Pancreas (tissue), 10 donors: Measurements from ENCODE around the gene LMBRD1. TPM values are rescaled to one million over a fixed set of nuclear protein-coding genes. Genes with fewer than 3 reads are reported as not detected.
A peak's percentile ranks its signal among the peaks of the same experiment; 100 is the strongest.
"Not testable (repeated sequence)": the region's sequence is repeated elsewhere in the genome, so short reads cannot be mapped to it uniquely, and the experiment has no call there.

Experiments
- ATAC-seq, 4 donors: fragments of 200-7000 bp; cut with Tn5 transposase; one replicate each; pipeline versions ENCODE4 v1.8.0 to v1.9.1; 2020; ENCODE audit warnings: mild to moderate bottlenecking in 4 of 4, moderate library complexity in 4 of 4
- DNase-seq, 6 donors: peaks; one replicate each; pipeline ENCODE4 v3.0.0-alpha.2; 2020
- FAIRE-seq: peaks from 2 replicates; lab custom pipeline; 2012; peaks lifted over from hg19 to GRCh38; lab: Jason Lieb, UNC
- H3K27ac ChIP-seq, 4 donors: fragments of 200-600 bp; sonication (generic); 1 replicate in 3 of 4; 2 replicates in 1 of 4; pipeline versions ENCODE4 v1.5.0 to v1.8.0; 2020
- H3K27me3 ChIP-seq, 4 donors: fragments of 200-600 bp; one replicate each; pipeline ENCODE4 v1.8.0; 2021
- H3K36me3 ChIP-seq, 3 donors: fragments of 200-600 bp; sonication (generic) in 1 of 3; one replicate each; pipeline versions ENCODE4 v1.5.0 to v1.8.0; 2020 to 2021
- H3K4me1 ChIP-seq, 3 donors: fragments of 200-600 bp; one replicate each; pipeline ENCODE4 v1.8.0; 2021
- H3K4me3 ChIP-seq, 4 donors: fragments of 200-600 bp; sonication (generic) in 2 of 4; one replicate each; pipeline versions ENCODE4 v1.5.0 to v1.8.0; 2020 to 2021
- H3K9me3 ChIP-seq, 4 donors: fragments of 200-600 bp; one replicate each; pipeline ENCODE4 v1.8.0; 2021
- WGBS, 2 donors: extraction: QIAGEN DNeasy Blood & Tissue Kit; methylation state at CpG; one replicate each; pipeline ENCODE4 v1.1.7; 2013; 5-methylcytosine and 5-hydroxymethylcytosine counted together
- intact Hi-C, 3 donors: fragments of 100-400 bp; cut with DNase I; formaldehyde crosslinking; loops; one replicate each; pipeline versions ENCODE4 v1.11.1 to v1.14.2; 2022
- polyA plus RNA-seq, 2 donors: library from polyadenylated mRNA; stranded (reverse); fragments of 200-250 nt; gene quantifications; one replicate each; pipeline ENCODE4 v1.2.3, GENCODE V29; 2013
- total RNA-seq, 6 donors: library from RNA; stranded (reverse); fragmentation: NEBNext Ultra II Directional in 4 of 6; extraction: Animal tissue kit (Norgen Biotek cat#: 25700) in 4 of 6; gene quantifications; one replicate each; pipeline versions ENCODE4 v1.2.1 to v1.2.4, GENCODE V29; 2021 to 2023
- TF ChIP-seq, protein P1 (sequence below), 4 donors: fragments of 200-600 bp; sonication (generic) in 3 of 4; IDR thresholded peaks; one replicate each; pipeline versions ENCODE4 v1.5.0 to v1.8.0; 2021; ENCODE audit warnings: antibody characterized with exemption in 4 of 4
- donor health status: healthy with polysubstance abuse.
- donor health status: DM: no; HTN: no; CAD: no; lungs with moderate emphysema.
- donor health status: DM: no; HTN: no; CAD: no.
- donor health status: control.
- donor health status: control.
- donor health status: Bipolar disorder and iron deficiency.
- donor health status: DM: yes; HTN: yes; CAD: no.
- donor health status: DM: no; HTN: no; CAD: no.
- donor health status: DM: no; HTN: no; CAD: no.
- donor health status: DM: yes; HTN: yes; CAD: no.

Gene LMBRD1
- total and polyA plus RNA-seq, 8 donors: 16.5 to 50.5 (median 38.7) TPM

DNA sequence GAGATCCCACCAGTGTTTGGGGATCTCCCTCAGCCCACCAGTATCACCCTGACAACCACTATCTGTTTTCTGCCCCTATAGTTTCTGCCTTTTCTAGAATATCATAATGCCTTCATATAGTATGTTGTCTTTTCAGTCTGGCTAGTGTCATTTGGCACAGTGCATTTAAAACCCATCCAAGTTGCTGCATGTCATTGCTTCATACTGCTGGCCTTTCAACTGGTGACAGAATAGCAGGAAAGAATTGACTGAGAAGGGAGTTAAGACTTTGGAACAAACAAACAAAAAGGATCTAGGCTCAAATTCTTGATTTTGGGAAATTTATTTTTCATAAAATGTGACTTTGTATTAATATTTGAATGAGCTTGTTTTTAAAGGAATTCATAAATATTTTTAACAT, 4.5 kb downstream of the LMBRD1 start:
- H3K4me1 ChIP-seq: peaks cover 5 to 51% (median 34%) of the 10 kb centered on the region in 3 donors
- H3K9me3 ChIP-seq: no peaks in the 10 kb centered on the region
- no peak overlapping the region for H3K27ac ChIP-seq
- ATAC-seq: no peak
- no peaks in the 10 kb centered on the region for H3K36me3 ChIP-seq
- FAIRE-seq: no peak
- no peak for DNase-seq
- no peaks in the 10 kb centered on the region for H3K27me3 ChIP-seq
- no peak overlapping the region for H3K4me3 ChIP-seq
- intact Hi-C loops: no loop called here
- TF ChIP-seq, protein P1, sequence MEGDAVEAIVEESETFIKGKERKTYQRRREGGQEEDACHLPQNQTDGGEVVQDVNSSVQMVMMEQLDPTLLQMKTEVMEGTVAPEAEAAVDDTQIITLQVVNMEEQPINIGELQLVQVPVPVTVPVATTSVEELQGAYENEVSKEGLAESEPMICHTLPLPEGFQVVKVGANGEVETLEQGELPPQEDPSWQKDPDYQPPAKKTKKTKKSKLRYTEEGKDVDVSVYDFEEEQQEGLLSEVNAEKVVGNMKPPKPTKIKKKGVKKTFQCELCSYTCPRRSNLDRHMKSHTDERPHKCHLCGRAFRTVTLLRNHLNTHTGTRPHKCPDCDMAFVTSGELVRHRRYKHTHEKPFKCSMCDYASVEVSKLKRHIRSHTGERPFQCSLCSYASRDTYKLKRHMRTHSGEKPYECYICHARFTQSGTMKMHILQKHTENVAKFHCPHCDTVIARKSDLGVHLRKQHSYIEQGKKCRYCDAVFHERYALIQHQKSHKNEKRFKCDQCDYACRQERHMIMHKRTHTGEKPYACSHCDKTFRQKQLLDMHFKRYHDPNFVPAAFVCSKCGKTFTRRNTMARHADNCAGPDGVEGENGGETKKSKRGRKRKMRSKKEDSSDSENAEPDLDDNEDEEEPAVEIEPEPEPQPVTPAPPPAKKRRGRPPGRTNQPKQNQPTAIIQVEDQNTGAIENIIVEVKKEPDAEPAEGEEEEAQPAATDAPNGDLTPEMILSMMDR (IDR thresholded peaks at IDR 0.05): no peak

DNA sequence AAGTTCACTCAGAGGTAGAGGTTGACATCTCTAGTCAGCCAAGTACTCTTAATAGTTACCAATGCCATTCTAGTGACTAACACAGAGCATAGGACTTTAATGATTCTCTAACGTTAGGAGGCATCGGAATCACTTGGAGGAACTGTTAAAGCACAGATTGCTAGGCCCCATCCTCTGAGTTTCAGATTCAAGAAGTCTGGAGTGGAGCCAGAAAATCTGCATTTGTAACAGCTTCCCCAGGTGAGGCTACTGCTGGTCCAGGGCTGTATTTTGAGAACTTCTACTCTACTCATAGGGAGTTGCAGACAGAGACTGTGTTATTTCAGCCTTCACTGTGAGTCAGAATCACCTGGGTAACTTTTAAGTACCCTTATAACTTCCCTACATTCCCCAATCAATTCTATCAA, 5.7 kb downstream of the LMBRD1 start:
- whole genome bisulfite sequencing, 2 donors: 11 to 17% methylated on average over 2 of the region's 2 CpGs
- Histone ChIP-seq H3K27ac (peak overlapping the region in 2 of 4 donors; percentile 10 to 38), H3K27me3 (no peaks in the 10 kb centered on the region), H3K36me3 (no peaks in the 10 kb centered on the region), H3K4me1 (peaks cover 10 to 63% (median 46%) of the 10 kb centered on the region in 3 donors), H3K9me3 (no peaks in the 10 kb centered on the region), H3K4me3 (no peak overlapping the region)
- FAIRE-seq (no peak), ATAC-seq (peak; percentile 41 to 59 (median 52)), DNase-seq (no peak)
- intact Hi-C loops: no loop called here
- TF ChIP-seq, protein P1 (IDR thresholded peaks at IDR 0.05): no peak

DNA sequence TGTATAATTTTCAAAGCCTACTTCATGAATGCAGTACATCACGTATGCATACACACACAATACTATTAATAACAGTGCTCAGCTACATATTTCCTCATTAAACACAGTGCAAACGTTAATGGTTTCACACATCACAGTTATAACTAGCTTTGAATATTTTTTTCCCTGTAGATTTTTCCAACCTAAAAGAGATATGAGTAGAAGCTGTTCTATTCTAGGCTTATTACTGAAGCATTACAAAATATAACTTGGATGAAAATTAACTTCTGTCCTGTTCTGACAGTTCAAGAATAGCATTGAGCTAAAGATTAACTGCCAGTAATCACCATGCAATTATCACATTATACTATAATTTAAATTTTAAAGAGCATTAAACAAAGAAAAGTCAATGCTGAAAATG, 6.2 kb downstream of the LMBRD1 start:
- H3K4me3 ChIP-seq: no peak overlapping the region
- no peaks in the 10 kb centered on the region for H3K9me3 ChIP-seq
- no peaks in the 10 kb centered on the region for H3K27me3 ChIP-seq
- FAIRE-seq (no peak), DNase-seq (no peak), ATAC-seq (peak; percentile 8 to 35 (median 20))
- intact Hi-C loops: no loop called here
- TF ChIP-seq, protein P1 (IDR thresholded peaks at IDR 0.05): no peak
- H3K27ac ChIP-seq: peak overlapping the region in 2 of 4 donors; percentile 10 to 38
- H3K36me3 ChIP-seq: no peaks in the 10 kb centered on the region
- WGBS, 2 donors: 23 to 33% methylated on average over 2 of the region's 2 CpGs
- H3K4me1 ChIP-seq: peaks cover 15 to 66% (median 50%) of the 10 kb centered on the region in 3 donors

DNA sequence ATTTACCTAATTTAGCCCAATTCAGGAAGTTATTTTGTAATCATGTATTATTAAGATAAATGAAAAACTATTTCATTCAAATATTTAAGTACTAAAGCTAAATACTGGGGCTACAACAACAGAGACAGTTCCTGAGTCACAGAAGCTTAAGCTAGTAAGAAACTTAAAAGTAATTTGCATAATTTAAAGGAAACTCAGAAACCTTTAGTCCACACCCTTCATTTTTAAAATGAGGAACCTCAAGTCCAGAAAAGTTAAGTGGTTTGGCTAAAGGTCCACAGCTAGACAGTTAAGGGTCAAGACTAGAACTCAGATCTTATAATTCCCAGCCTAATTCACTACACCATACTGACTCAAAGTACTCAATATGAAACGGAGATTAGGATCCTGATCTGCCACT, 7.2 kb downstream of the LMBRD1 start:
- intact Hi-C loops: no loop called here
- TF ChIP-seq, protein P1 (IDR thresholded peaks at IDR 0.05): no peak
- H3K9me3 ChIP-seq: no peaks in the 10 kb centered on the region
- no peaks in the 10 kb centered on the region for H3K27me3 ChIP-seq
- ATAC-seq: no peak
- FAIRE-seq: no peak
- H3K36me3 ChIP-seq: no peaks in the 10 kb centered on the region
- no peak overlapping the region for H3K27ac ChIP-seq
- peaks cover 20 to 68% (median 55%) of the 10 kb centered on the region in 3 donors for H3K4me1 ChIP-seq
- 51 to 53% methylated on average over 1 of the region's 1 CpG for WGBS, 2 donors
- DNase-seq: no peak
- H3K4me3 ChIP-seq: no peak overlapping the region

DNA sequence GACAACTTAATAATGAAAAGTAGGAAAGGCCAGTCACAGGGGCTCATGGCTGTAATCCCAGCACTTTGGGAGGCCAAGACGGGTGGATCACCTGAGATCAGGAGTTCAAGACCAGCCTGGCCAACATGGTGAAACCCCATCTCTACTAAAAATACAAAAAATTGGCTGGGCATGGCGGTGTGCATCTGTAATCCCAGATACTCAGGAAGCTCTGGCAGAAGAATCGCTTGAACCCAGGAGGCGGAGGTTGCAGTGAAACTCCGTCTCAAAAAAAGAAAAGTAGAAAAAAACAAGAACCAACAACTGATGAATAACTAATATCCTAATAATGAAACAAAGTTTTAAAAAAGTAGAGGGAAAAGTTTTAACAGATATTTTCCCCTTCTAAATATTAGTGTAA, 9.4 kb downstream of the LMBRD1 start:
- H3K27me3 ChIP-seq, H3K27ac ChIP-seq, DNase-seq, FAIRE-seq, H3K36me3 ChIP-seq, ATAC-seq, intact Hi-C loops, H3K4me3 ChIP-seq, H3K9me3 ChIP-seq: not testable (repeated sequence)
- peaks cover 17 to 60% (median 46%) of the 10 kb centered on the region in 3 donors for H3K4me1 ChIP-seq
- 86 to 88% methylated on average over 5 of the region's 5 CpGs for WGBS, 2 donors
